GM19238 (cell line): Measurements from ENCODE around the gene TET1.
A peak's percentile ranks its signal among the peaks of the same experiment; 100 is the strongest.
"Not testable (repeated sequence)": the region's sequence is repeated elsewhere in the genome, so short reads cannot be mapped to it uniquely, and the experiment has no call there.

Source experiments
- DNase-seq: peaks from one replicate; pipeline ENCODE4 v3.0.0; 2011; ENCODE audit warnings: low spot score; ENCODE audit not compliant: insufficient read length

TET1 gene

GRCh38 chr10:68560186-68560942 lies at the start of gene TET1:
Gene TET1 (plus strand): TSS chr10:68560337. CDS start chr10:68572339, 12,002 bp downstream.
- DNase-seq, result peak; percentile 10

DNA sequence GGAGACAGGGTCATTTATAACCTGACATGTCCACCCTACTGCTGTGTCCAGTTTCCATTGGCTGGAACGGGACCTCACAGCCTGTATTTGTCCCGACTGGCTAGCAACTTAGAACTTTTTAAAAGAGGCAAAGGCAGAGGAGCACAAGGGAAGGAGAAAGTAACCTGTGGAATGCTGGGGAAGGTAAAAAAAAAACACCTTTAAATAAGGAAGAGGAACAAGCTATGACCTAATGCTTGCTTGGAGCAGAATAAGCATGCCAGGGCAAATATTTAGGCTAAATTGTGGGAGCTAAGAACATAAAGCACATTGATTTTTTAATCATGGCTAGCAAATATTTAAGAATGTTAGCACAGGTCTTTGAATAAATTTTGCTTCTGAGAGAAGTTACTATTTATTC lies 43.9 kb upstream of the TET1 start:
- not testable (repeated sequence) for DNase-seq

DNA sequence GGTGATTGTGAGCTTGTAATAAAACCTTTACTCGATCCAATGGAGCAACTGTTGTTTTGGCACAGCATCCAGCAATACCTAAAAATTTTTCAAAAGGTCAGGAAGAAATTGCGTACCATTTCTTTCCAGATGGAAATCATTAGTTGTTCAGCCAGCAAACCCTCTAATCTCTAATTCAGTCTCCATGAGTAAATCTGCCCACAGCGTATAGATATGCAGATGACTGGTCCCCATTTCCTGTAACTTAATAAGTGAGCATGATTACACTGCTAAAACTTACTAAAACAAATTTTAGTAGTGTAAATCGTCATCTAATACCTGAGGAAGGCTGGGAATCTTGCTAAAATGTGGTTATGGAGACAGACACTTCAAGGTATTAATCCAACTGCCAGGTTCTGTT lies 43.4 kb upstream of the TET1 start:
- no peak for DNase-seq

DNA sequence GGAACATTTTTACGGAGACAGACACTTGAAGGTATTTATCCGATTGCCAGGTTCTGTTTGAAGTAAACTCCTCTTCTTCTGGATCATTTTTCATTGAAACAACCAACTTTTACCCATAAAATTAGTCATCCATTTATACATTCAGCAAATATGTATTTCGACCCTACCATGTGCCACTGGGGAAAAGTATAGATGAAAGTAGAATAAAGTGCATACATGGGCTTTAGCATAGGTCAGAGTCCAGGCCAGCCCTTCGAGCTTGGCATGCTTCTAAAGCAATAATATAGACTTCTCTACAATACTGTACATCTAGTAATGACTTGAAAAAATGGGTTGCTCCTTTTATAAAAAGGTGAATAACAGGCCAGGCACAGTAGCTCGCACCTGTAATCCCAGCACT lies 42.9 kb upstream of the TET1 start:
- DNase-seq, result no peak

DNA sequence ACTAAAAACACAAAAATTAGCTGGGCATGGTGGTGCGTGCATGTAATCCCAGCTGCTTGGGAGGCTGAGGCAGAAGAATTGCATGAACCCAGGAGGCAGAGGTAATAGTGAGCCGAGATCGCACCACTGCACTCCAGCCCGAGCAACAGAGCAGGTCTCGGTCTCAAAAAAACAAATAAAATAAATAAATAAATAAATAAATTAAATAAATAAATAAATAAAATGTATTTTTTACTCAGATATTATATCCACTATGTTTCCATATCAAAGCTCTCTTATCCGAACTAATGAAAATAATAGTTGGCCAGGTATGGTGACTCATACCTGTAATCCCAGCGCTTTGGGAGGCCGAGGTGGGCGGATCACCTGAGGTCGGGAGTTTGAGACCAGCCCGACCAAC lies 41.5 kb upstream of the TET1 start:
- DNase-seq, result not testable (repeated sequence)

DNA sequence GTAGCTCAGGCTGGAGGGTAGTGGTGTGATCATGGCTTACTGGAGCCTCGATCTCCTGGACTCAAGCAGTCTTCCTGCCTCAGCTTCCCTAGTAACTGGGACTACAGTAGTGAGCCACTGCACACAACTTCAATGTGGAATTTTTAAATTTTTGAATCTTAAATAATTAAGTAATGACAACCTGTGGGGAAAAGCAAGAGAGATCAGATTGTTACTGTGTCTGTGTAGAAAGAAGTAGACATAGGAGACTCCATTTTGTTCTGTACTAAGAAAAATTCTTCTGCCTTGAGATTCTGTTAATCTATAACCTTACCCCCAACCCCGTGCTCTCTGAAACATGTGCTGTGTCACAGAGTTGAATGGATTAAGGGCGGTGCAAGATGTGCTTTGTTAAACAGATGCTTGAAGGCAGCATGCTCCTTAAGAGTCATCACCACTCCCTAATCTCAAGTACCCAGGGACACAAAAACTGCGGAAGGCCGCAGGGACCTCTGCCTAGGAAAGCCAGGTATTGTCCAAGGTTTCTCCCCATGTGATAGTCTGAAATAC lies 34.6 kb upstream of the TET1 start:
- DNase-seq, result not testable (repeated sequence)

GRCh38 chr10:68526634-68527307 lies 33.4 kb upstream of the TET1 start:
- DNase-seq, result no peak

DNA sequence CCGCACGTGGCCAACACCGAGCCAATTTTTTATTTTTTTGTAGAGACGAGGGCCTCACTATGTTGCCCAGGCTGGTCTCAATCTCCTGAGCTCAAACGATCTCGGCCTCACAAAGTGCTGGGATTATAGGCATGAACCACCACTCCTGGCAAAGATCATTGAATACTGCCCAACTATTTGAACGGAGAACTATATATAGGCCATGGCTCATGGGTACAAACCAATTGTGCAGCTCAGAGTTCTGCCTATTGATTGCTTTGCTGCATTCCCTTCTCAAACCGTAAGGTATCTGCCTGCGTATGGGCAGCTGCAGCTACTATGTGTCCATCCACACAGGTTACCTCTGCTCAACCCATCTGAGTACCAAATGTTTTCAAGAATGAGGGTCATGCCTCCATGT lies 23.2 kb upstream of the TET1 start:
- no peak for DNase-seq

DNA sequence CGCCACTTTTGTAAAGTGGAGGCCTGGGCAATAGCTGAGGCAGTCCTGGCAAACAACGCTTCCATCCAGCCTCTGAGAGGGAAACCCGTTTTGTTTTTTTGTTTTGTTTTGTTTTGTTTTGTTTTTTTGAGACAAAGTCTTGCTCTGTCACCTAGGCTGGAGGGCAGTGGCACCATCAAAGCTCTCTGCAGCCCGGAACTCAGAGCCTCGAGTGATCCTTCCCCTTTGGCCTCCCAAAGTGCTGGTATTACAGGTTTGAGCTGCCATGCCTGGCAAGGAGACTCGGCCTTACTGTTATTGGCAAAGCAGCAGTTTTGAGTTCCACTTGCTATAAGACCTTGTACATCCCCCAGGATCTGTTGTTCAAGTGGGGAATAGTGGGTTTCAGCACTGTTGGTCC lies 22.3 kb upstream of the TET1 start:
- no peak for DNase-seq

DNA sequence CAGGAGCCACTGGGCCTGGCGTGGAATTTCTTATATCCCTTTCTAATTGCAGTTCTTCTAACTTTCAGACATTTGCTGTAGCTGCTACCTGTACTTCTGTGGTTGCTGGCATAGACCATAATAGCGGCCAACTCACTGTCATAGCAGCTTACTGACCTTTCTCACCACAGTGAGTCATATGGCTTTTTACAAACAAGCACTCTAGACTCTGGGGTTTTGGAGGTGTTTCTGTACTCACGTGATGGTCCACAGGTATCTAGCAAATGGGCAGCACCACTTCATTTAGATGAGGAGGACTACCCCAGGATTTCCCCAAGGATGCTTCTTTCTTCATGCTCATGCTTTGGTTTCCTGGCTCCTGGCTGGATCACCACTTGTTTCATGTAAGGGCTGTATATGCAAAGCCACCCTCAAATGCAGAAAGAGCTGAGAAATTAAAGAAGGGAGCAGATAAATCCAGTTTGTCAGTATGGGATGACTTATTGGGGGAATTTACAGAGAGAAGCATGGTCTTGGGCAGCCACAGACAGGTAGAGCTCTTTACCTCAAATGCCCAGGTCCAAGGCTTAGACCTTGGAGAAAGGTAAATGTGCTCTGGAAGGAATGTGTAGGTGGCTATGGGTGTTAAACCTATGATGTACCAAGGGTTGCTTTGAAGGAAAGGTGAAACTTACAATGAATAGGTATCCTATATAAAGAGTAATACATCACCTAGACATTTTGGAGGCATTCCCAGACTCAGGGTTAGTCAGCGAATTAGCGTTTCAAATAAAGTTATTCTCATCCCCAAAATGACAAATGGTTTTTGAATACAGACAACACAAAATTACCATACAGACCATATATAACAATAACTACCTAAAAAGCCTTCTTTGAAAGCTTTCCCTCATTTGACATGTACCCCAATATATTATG lies 16.9 kb upstream of the TET1 start:
- no peak for DNase-seq

GRCh38 chr10:68550747-68551411 lies 9.3 kb upstream of the TET1 start:
- DNase-seq, result peak; percentile 46

DNA sequence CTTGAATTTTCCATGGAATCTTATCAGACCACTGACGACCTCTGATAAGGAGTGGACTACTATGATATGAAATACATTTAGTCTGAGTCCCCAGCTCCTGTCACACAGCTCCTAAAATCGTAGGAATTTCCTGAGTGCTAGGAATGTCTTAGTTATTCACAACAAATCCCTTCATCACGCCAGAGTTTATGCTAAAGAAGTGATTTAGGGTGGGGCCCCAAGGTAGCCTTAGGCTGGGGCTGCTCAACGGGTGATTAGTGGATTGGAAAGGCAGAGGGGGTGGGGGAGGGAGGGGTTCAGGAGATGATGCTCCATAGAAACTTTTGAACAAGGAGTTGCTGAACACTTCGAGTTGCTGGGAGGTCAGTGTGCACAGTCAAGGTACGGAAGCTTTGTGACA lies 7.0 kb upstream of the TET1 start:
- DNase-seq, result no peak

GRCh38 chr10:68553599-68553998 lies 6.5 kb upstream of the TET1 start:
- no peak for DNase-seq

GRCh38 chr10:68558478-68558877 lies 1.7 kb upstream of the TET1 start:
- DNase-seq, result no peak

- no peak for DNase-seq
Observed at GRCh38 chr10:68559251-68559650, 886 bp upstream of the TET1 start.

DNA sequence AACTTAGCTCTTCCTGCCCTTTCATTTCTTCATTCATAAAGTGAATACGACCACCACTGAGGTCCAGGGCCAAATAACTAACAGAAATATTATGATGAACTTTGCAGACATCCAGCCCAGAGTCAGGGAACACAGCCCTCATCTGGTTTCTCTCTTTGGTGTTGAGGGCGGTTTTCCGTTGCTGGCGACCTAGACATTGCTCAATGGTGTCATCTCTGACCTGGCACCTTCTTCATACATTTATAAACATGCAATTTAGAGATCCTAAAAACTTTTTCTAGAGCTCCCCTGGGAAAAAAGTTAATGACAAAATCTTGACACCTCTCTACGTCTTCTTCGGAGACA lies 324 bp upstream of the TET1 start:
- DNase-seq, result no peak

DNA sequence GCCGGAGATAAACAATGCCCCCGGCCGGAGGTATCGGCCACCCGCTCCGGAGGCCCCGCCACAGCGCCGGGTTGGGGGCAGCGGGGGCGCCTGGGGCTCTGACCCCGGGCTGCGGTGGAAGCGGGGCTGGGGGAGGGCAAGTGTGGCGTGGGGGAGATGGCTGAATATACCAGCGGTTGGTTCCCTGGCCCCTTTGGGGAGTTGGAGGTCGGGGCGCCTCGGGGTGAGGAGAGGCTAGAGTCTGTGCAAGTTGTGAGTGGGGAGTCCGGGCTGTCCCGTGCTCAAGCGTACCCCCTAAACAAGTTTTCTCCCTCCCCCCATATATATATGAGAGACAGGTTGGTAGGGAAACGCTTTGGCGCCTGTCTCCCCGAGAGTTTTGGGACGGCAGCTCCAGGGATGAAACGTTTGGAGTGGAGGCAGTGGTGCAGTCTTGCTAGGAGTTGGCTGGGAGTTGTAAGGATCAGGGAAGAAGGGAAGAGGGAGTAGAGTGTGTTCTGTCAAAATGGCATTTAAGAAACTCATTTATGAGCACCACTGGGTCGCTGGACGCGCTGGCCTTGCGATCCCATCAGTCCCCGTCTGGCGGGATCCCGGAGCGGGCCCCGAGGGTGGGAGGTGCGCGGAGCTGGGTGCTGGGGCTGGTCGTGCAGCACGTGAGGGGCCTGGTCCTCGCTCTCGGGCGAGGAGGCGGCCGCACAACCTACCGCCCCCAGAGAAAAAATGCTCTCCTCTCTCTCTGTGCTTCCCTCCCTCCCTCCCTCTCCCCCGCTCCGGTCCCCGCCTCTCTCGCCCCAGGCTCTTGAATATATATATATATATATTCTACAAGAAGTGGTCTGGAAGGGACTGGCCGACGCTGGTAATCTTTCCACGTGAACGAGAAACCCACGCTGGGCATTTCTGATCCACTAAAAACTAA lies 1.1 kb downstream of the TET1 start:
- peak; percentile 14 for DNase-seq

- no peak for DNase-seq
Observed at GRCh38 chr10:68561865-68562649, 1.9 kb downstream of the TET1 start.
